NCI-H526 (cell line): ENCODE data around the gene PPP1R18.
"Not testable (repeated sequence)": the region's sequence is repeated elsewhere in the genome, so short reads cannot be mapped to it uniquely, and the experiment has no call there.

Source experiments
- DNase-seq, 2 experiments: peaks; one replicate each; lab custom pipeline; 2025; lab: John Stamatoyannopoulos, UW

Gene PPP1R18

DNA sequence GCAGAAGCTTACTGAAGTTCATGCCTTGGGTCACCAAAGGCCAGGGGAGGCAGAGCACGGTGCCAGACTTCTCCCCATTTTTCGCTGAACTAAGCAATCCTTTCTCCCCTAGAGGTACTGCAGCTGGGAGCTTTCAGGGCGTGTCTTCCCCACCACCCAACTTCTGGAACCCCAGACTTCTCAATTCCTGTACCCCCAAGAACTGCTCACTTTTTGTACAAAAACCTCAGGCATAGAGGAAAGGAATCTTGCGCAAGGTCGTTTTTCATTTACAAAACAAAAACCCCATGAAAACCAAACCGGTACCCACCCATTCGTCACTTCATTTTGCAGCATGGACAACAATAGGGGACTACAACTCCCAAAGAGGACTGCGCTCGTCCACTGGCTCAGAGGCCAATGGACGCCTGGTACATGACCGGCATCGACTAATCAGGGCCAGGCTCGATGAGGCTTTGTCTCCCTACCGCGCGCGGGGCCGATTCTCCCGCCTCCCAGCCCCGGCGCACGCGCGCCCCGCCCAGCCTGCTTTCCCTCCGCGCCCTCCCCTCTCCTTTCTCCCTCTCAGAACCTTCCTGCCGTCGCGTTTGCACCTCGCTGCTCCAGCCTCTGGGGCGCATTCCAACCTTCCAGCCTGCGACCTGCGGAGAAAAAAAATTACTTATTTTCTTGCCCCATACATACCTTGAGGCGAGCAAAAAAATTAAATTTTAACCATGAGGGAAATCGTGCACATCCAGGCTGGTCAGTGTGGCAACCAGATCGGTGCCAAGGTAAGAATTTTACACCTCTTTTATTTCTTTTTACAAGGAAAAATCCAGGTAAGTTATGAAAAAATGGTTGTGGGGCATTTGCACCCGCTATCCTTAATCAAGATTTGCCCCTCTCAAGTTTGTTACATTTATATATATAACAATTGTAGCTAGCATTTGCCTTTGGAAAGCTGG, 33.6 kb upstream of the PPP1R18 start, which contains the start of gene TUBB:
Gene TUBB, plus strand, starts transcription at position 562 of the 947 bp plus-strand sequence. Its CDS starts 155 bp downstream, at position 717.
- DNase-seq = peak; percentile 96 to 98

DNA sequence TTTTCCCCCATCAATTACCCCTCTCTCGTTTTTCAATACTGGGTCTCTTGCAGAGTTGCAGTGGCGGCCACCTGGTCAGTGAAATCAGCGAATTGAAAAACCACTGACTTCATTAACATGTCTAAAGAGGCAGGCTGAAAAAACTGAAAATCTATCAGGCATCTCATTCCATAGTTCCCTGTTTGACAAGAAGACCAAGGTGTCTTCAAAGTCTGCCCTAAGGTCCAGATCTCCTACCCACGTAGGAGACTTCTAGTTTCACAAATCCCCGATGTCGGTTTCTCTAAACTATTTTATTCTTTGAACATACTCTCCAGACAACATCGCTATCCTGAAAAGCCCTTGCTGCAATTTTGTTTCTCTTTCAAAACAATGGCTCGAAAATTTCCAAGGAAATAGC, 32.9 kb upstream of the PPP1R18 start:
- peak; percentile 46 to 61 for DNase-seq

DNA sequence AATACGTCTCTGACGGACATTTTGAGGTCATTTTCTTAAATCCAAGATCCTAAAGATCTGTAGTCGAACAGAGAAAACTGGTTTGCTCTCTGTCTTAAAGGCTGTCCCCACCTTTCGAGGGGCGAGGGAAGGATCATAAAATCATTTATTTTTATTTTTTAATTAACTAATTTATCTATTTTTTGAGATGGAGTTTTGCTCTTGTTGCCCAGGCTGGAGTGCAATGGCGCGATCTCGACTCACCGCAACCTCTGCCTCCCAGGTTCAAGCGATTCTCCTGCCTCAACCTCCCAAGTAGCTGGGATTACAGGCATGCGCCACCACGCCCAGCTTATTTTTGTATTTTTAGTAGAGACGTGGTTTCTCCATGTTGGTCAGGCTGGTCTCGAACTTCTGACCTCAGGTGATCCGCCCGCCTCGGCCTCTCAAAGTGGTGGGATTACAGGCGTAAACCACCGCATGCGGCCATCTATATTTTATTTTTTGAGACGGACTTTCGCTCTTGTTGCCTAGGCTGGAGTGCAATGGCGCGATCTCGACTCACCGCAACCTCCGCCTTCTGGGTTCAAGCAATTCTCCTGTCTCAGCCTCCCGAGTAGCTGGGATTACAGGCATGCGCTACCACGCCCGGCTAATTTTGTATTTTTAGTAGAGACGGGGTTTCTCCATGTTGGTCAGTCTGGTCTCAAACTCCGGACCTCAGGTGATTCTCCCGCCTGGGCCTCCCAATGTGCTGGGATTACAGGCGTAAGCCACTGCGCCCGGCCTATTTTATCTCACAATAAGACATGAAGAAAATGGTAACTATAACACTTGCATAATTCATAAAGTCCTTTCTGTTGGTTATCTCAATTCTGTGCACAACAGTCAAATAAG, 31.6 kb upstream of the PPP1R18 start:
- not testable (repeated sequence) for DNase-seq

DNA sequence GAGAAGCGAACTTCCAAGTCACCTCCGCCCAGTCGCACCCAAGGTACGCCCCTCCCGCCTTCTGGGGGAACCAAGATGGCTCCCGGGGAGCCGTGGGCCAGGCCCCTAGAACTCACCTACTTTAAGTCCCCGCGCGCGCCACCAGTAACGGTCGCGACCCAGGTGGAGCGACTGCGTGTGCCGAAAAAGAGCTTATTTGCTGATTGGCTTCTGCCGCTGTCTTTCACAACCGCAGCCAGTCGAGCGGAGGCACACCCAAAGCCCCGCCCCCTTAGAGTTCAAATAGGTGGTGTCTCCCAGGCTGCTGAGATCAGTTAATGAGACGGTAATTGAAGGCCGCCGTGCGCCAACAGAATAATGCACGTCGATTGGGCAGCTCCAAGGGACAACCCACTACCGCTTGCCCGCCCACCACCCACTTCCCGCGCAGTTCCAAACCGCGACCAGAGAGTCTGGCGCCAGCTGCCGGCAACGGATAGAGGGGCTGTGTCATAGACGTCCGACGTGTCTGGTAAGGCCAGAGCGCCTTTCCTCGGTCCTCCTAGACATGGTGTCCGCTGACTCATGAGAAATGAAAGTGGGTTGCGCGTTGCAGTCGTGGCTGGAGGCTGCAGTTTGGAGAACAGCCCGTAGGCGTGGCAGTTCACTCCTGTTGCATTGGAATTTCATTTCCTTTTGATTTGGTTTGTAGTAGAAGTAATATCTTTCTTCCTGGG, 30.8 kb upstream of the PPP1R18 start, which contains the start of gene MDC1:
Gene MDC1, minus strand, starts transcription at position 153 of the 716 bp plus-strand sequence. CDS start 2,106 bp downstream, outside the sequence.
- peak; percentile 100 for DNase-seq

DNA sequence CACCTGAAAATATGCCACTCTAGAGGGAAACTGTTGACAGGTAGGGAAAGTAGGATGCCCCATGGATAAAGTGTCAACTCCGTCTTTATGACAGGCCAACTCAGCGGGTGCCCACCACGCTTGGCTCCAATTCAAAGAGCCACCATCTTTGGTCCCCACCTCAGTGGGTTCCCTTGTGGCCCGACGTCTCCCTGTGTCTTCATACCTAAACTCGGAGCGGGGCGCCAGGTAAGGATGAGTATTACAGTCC, 30.4 kb upstream of the PPP1R18 start:
- DNase-seq = no peak

DNA sequence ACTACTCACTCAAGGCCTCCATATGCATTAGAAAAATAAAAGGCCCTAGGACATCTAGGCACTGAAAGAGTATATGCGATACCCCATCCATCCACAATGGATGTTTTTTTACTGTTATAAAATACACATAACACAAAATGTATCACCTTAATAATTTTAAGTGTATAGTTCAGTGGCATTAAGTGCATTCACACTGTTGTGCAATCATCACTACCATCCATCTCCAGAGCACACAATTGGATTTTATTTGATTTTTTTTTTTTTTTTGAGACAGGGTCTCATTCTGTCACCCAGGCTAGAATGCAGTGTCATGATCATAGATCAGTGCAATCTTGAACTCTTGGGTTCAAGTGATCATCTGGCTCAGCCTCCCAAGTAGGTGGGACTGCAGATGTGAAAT, 27.8 kb upstream of the PPP1R18 start:
- DNase-seq = no peak

DNA sequence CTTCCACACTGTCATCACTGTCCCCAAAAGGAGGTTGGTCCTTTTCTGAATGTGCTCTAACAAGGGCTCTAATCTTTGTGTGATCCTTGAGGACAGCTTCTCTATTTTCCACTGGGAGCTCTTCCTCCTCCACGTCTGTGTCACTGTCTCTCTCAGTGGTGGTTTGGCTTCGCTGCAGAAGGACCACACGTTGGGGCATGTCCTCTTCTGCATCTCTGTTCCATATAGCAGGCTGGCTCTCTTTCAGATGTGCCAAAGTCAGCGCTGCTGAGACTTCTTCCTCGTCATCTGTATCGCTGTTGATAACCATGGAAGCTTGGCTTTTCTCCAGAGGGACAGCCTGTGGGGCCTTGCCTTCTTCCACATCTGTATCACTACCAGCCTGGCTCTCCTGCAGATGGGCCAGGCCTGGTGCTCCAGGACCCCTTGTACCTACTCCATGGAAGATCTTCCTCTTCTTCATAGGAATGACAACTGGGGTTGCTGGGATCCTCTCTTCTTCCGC, 26.0 kb upstream of the PPP1R18 start:
- DNase-seq = no peak

DNA sequence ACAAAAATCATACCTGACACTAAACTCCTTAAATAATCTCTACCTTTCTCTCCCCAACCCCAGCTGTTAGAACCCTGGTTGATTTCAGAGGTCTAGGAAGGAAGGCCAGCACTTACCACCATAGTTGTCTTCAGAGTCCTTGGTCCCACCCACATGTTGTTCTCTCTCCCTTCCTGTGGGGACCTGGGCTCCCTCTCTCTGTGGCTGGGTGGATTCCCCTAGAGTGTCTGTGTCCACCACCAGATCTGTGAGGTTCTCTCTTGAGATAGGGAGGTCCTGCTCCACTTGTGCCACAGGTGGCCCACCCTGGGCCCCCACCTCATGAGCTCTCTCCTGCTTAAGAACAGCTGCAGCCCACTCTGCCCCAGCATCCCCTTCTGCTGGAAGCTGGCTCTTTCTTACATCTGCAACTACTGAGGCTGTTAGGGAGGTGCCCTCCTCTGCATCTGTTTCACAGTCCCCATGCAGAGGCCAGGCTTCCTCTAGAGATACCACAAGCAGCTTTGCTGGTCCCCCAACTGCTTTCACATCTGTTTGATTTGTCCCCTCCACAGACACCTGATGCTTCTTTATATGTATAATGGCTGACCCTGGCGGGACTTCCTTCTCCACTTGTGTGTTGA, 25.4 kb upstream of the PPP1R18 start:
- DNase-seq = no peak

DNA sequence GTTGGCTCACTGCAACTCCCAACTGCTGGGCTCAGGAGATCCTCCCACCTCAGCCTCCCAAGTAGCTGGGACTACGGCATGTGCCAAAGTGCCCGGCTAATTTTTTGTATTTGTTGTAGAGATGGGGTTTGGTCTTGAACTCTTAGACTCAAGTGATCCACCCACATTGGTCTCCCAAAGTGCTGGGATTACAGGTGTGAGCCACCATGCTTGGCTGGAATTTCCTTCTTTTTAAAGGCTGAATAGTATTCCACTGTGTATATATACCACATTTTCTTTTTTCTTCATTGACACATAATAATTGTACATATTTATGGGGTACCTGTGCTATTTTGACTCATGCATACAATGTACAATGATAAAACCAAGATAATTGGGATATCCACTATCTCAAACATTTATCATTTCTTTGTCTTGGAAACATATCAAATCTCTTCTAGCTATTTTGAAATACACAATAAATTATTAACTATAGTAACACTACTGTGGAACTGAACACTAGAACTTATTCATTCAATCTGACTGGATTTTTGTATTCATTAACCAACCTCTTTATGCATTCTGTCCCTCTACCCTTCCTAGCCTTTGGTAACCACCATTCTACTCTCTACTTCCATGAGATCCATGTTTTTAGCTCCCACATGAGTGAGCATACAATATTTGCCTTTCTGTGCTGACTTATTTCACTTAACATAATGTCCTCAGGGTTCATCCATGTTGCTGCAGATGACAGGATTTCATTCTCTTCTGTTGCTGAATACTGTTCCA, 22.8 kb upstream of the PPP1R18 start:
- no peak for DNase-seq

DNA sequence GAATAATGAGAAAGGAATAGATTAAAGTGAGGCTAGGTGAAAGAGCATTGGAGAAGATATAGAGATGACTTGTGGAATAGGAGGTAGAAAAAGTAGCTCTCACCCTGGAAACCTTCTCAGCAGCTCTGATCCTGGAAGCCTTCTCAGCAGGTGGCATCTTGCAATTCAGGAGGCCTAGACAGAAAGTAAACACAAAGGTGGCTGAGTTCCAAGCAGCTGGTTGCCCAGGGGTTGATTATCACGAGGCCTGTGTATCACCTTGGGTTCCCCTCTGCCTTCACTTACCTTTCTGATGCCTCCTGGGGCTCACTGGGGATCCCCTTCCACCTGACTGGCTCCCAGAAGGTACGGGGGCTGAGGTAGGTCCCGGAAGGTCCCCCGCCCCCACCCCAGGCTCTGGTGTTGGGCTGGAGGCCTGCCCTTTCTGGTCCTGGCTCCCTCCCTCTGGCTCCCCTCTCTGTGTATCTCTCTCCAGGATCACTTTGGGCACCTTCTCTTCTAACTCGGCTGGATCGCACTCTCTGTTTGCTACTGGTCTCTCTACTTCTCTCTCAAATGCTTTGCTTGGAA, 20.9 kb upstream of the PPP1R18 start:
- no peak for DNase-seq

DNA sequence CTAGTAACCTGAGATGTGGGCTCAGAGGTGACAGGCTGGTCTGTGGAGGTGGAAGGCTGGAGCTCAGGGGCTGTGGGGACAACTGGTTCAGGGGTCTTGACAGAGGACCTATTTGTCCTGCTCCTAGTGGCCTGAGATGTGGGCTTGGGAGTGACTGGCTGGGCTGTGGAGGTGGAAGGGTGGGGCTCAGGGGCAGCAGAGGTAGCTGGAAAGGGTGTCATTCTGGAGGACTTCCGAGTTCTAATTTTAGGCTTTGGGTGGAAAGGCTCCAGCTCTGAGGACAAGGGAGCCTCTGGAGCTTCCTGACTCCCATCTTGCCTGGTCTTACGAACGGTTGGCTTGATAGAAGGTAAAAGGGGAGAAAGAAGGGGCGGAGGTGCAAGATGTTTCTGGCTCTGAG, 19.2 kb upstream of the PPP1R18 start:
- DNase-seq = no peak

DNA sequence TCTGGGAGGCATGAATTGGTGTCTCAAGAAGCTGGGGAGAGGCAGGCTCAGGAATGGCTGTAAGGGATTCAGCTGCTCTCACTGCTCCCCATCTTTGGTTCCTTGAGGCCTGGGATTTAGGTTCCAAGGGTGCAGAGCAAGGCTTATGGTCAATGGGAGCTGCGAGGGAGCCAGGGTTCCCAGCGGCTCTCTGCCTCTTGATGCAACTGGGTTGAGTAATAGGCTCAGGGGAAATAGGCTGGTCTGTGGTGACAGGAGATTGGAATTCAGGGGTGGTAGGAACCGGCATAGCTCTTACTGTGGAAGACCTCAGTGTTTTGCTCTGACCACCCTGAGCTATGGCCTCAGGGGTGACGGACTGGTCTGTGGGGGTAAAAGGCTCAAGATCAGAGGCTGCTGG, 17.4 kb upstream of the PPP1R18 start:
- DNase-seq = no peak

DNA sequence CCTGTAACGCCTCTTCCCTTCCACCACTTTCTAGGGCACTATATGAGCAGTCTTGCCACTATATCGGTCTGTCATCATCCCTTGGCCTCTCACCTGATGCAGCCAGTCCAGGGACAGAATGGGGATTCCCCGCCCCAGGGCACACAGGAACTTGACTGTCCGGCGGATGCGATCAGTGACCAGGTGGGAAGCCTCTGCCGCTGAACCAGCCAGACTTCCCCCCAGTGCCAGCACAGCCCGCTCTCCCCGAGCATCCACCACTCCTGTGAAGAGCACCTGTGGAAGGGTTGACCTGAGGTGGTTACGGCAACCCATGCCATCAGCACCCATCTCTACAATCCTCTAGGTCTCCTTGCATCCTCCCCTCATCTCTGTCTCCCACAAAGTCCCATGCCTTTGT, 16.6 kb upstream of the PPP1R18 start:
- DNase-seq = no peak

DNA sequence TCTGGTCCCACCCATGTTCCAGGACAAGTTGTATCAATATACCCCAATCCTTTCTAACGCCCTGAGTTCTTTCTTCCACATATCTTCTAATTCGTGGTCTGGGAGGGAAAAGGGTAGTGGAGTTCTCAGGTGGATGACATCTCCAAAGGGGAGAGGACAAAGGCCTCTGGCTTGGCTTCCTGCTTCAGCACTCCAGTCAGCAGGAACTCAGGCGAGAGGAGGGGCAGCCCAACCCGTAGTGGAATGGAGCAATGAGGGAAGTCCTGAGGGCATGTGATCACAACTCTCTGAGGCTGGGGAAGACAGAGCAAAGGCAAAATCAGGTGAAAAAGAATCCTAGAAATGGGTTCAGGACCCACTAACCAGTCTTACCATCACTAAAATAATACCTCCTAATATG, 13.9 kb upstream of the PPP1R18 start:
- DNase-seq = no peak

DNA sequence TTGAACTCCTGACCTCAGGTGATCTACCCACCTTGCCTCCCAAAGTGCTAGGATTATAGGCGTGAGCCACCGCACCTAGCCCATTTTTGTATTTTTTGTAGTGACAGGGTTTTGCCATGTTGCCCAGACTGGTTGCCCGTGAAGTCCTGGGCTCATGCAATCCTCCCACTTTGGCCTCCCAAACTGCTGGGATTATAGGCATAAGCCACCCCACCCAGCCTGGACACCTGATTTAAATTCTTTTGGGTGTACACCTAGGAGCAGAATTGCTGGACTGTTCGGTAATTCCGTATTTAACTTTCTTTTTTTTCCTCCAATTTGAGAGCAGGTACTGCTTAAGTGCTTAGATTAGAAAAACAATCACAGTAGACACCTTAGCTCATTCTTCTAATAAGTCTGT, 10.0 kb upstream of the PPP1R18 start:
- no peak for DNase-seq

DNA sequence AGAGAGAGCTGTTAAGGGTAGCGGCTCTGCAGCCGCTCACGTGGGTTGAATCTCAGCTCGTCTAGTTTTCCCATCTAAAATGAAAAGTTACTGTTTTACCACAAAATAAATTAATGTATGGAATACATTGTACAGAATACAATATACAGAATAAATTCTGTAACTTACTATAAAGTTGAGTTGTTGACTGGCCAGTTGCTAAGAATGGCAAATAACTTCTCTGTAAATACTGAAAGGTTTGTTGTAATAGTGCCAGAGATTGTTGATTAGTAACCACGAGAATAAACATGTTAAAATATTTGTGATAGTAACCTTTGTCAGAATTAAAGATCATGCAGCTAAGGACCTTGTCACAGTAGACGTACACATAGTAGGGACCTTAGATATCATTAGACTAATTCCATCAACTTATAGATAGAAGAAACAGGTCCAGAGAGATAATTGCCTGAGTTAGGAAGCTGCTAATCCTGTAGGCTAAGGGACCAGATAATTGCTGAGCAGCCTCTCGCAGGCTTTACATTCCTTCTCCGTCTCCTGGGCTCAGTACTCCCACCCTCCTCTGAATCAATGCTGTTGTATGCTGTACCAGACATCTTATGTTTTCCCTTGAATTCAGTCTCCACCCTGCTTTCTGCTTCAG, 4.9 kb upstream of the PPP1R18 start:
- no peak for DNase-seq

DNA sequence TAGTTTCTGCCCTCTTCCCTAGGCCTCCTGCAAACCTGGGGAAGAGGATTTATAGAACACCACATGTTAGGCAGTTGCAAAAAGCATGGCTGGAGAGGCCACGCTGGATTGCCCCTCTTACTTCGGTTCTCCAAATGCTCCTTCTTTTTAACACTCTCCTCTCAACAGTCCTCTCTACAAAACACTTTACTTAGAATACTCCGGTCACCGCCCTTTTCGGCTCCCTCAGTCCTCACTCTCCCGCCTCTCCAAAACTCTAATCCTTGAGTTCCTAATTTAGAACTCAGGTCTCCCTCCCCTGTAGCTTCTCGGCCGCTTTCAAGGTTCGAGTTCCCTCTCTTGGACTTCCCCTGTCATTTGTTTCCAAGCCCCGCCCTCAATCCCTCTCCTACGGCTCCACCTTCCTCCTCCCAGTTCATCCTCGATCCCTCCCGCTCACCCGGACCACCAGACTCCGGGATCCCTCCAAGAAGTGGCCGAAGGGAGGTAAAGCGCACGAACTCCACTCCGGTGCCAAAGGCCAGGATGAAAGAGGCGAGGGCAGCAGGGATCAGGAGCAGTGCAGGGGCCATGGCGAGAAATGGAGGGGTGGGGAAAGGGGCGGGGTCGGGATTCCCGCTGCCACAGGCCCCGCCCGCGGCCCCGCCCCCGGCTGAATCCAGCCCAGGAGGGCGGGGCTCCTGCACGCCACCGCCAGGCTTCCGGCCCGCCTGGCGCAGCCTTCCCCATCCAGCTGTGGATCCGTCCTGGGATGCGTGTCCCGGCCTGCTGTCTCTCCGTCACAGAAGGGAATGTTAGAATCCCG, 4.2 kb upstream of the PPP1R18 start, which contains the start of gene NRM:
Gene NRM, minus strand, starts transcription at position 582 of the 805 bp plus-strand sequence. Its CDS starts 10 bp downstream, at position 572.
- DNase-seq = peak; percentile 66 to 92

DNA sequence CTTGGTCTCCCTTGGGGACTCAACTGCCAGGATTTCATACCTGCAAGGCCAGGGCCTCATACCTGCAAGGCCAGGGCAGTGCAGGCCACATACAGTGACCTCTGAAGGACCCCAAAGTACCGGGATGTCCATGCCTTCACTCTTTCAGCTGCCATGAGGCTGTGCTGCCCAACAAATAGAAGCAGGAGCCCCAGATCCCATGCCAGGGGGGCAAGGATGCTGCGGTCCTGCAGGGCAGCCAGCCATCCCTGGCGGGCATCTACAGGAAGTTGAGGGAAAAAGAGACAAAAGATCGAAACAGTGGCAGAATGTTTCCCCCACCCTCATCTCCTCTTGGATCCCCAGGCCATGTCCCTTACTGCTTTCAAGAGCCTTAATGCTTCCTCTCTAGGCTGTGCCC, 3.5 kb upstream of the PPP1R18 start:
- DNase-seq = no peak
